Tibial artery (tissue), 4 donors: Measurements from ENCODE around the gene CCDC170.

ENCODE experiments used
- DNase-seq, 2 donors: peaks; one replicate each; pipeline ENCODE4 v3.0.0-alpha.2; 2019
- H3K27ac ChIP-seq, 2 donors: fragments of 200-600 bp; sonication (generic) in 1 of 2; 1 replicate in 1 of 2; 2 replicates in 1 of 2; pipeline ENCODE4 v1.5.1; 2018 to 2019; ENCODE audit warnings: mild to moderate bottlenecking in 1 of 2
- H3K27me3 ChIP-seq, 2 donors: fragments of 200-600 bp; sonication (generic) in 1 of 2; one replicate each; pipeline versions ENCODE4 v1.5.1 to v1.6.0; 2016 to 2019
- H3K36me3 ChIP-seq, 3 donors: fragments of 200-600 bp; sonication (generic) in 2 of 3; one replicate each; pipeline ENCODE4 v1.5.1; 2016 to 2019; ENCODE audit warnings: mild to moderate bottlenecking in 2 of 3
- H3K4me1 ChIP-seq, 4 donors: fragments of 200-600 bp; sonication (generic) in 2 of 4; 1 replicate in 3 of 4; 2 replicates in 1 of 4; pipeline ENCODE4 v1.5.1; 2016 to 2019
- H3K4me3 ChIP-seq, 2 donors: fragments of 200-600 bp; sonication (generic) in 1 of 2; 1 replicate in 1 of 2; 2 replicates in 1 of 2; pipeline ENCODE4 v1.5.1; 2018 to 2019; ENCODE audit warnings: mild to moderate bottlenecking in 2 of 2
- H3K9me3 ChIP-seq, 3 donors: fragments of 200-600 bp; sonication (generic) in 1 of 3; one replicate each; pipeline ENCODE4 v1.5.1; 2016 to 2019
- intact Hi-C: fragments of 100-400 bp; cut with DNase I; formaldehyde crosslinking; loops from one replicate; pipeline ENCODE4 v1.15.0; 2023; ENCODE audit warnings: low total_unique reads
- TF ChIP-seq, protein P1 (sequence below), 2 experiments: fragments of 200-600 bp in 1 of 2; fragments of 450-650 bp in 1 of 2; IDR thresholded peaks; one replicate each; pipeline ENCODE4 v1.5.1; 2017 to 2019; ENCODE audit warnings: antibody characterized with exemption in 2 of 2, mild to moderate bottlenecking in 1 of 2, moderate library complexity in 1 of 2

The CCDC170 gene

DNA sequence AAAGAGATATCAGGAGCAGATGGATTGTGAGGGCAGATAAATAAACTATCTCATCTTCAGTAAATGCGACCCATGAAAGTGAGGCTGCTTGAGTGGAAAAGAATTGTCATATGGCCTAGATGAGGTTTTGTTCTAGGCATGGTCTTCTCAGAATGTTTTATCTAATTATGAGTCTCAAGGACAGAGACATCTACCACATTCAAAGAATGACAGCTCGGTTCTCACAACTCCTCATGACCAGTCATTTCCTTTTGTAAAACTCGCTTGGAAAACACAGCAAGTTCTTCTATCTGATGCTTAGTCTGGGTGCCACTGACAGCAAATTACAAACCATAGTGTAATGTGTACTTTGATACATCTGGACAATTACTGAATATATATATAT lies 140.5 kb downstream of the CCDC170 start:
- H3K36me3 ChIP-seq, result no peaks in the 10 kb centered on the region
- H3K9me3 ChIP-seq, result no peaks in the 10 kb centered on the region
- H3K27ac ChIP-seq, result no peak overlapping the region
- H3K4me3 ChIP-seq, result no peak overlapping the region
- peaks cover 0 to 22% (median 7%) of the 10 kb centered on the region in 4 donors for H3K4me1 ChIP-seq
- TF ChIP-seq, protein P1, sequence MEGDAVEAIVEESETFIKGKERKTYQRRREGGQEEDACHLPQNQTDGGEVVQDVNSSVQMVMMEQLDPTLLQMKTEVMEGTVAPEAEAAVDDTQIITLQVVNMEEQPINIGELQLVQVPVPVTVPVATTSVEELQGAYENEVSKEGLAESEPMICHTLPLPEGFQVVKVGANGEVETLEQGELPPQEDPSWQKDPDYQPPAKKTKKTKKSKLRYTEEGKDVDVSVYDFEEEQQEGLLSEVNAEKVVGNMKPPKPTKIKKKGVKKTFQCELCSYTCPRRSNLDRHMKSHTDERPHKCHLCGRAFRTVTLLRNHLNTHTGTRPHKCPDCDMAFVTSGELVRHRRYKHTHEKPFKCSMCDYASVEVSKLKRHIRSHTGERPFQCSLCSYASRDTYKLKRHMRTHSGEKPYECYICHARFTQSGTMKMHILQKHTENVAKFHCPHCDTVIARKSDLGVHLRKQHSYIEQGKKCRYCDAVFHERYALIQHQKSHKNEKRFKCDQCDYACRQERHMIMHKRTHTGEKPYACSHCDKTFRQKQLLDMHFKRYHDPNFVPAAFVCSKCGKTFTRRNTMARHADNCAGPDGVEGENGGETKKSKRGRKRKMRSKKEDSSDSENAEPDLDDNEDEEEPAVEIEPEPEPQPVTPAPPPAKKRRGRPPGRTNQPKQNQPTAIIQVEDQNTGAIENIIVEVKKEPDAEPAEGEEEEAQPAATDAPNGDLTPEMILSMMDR (IDR thresholded peaks at IDR 0.05), result no peak
- H3K27me3 ChIP-seq, result no peaks in the 10 kb centered on the region
- DNase-seq, result no peak
- intact Hi-C loops, result no loop called here

DNA sequence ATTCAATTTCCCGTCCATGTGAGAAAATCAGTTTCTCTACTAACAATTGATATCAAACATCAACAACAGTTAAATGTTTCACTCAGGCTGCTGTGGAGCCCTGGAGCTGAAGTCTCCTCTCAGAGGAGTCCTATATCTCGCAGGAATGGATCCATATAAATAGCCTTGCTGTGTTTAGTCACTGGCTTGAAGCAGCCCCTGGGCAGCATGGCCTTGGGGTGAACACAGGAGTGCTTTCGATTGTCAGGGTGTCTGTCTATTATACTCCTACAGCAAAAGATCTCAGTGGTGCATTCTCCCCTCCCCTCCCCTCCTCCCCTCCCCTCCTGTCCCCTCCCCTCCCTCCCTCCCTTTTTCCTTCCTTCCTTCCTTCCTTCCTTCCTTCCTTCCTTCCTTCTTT lies 141.9 kb downstream of the CCDC170 start:
- no peaks in the 10 kb centered on the region for H3K9me3 ChIP-seq
- H3K4me1 ChIP-seq, result peaks cover 0 to 15% (median 6%) of the 10 kb centered on the region in 4 donors
- H3K36me3 ChIP-seq, result no peaks in the 10 kb centered on the region
- H3K27me3 ChIP-seq, result no peaks in the 10 kb centered on the region
- no peak overlapping the region for H3K4me3 ChIP-seq
- intact Hi-C loops, result no loop called here
- no peak for DNase-seq
- TF ChIP-seq, protein P1 (IDR thresholded peaks at IDR 0.05), result no peak
- H3K27ac ChIP-seq, result no peak overlapping the region

DNA sequence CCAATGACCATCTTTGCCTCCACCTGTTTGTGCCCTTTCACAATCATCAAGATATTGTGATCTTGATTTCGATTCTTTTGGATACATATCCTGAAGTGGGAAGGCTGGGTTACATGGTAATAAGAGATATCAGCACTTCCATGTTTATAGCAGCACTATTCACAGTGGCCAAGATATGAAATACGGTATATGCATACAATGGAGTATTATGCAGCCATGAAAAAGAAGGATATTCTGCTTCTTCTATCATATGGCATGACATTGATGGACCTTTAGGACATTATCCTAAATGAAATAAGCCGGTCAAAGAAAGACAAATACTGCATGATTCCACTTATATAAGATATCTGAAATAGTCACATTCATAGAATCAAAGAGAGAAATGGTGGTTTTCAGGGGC lies 144.0 kb downstream of the CCDC170 start:
- intact Hi-C loops, result no loop called here
- no peaks in the 10 kb centered on the region for H3K9me3 ChIP-seq
- no peak for DNase-seq
- TF ChIP-seq, protein P1 (IDR thresholded peaks at IDR 0.05), result no peak
- no peaks in the 10 kb centered on the region for H3K4me1 ChIP-seq
- H3K36me3 ChIP-seq, result no peaks in the 10 kb centered on the region
- no peak overlapping the region for H3K4me3 ChIP-seq
- H3K27ac ChIP-seq, result no peak overlapping the region
- no peaks in the 10 kb centered on the region for H3K27me3 ChIP-seq

DNA sequence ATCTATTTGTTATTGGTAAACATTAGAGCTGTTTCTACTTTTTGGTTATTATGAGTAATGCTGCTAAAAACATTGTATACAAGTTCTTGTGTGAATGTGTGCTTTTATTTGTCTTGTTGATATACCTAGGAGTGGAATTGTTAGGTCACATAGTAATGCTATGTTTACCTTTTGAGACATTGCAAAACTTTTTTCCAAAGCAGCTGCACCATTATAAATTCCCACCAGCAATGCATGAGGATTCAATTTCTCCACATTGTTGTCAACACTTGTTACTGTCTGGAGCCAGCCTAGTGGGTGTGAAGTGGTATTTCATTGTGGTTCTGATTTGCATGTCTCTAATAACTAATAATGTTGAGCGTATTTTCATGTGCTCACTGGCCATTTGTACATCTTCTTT lies 145.9 kb downstream of the CCDC170 start:
- Histone ChIP-seq H3K4me3 (no peak overlapping the region), H3K36me3 (no peaks in the 10 kb centered on the region), H3K4me1 (no peaks in the 10 kb centered on the region), H3K27ac (no peak overlapping the region), H3K27me3 (no peaks in the 10 kb centered on the region), H3K9me3 (no peaks in the 10 kb centered on the region)
- DNase-seq, result no peak
- TF ChIP-seq, protein P1 (IDR thresholded peaks at IDR 0.05), result no peak
- intact Hi-C loops, result no loop called here

DNA sequence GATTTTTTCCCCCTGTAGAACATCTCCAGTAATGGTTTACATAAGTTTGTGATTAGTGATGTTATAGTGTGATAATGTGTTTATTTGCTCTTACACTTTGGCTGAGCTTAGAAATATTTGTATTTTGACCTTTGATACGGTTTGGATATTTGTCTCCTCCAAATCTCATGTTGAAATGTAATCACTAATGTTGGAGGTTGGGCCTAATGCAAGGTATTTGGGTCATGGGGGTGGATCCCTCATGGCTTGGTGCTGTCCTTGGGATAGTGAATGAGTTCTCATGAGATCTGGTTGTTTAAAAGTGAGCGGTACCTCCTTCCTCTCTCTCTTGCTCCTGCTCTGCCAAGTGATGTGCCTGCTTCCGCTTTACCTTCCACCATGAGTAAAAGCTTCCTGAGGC lies 147.2 kb downstream of the CCDC170 start:
- intact Hi-C loops, result no loop called here
- no peak overlapping the region for H3K27ac ChIP-seq

More for the DNA sequence above, 147.2 kb downstream of the CCDC170 start:
- H3K27me3 ChIP-seq, result no peaks in the 10 kb centered on the region
- TF ChIP-seq, protein P1 (IDR thresholded peaks at IDR 0.05), result no peak
- no peak overlapping the region for H3K4me3 ChIP-seq
- DNase-seq, result no peak
- no peaks in the 10 kb centered on the region for H3K9me3 ChIP-seq
- no peaks in the 10 kb centered on the region for H3K4me1 ChIP-seq
- H3K36me3 ChIP-seq, result no peaks in the 10 kb centered on the region
